ENCODE data around the gene FBXO17.

DNA sequence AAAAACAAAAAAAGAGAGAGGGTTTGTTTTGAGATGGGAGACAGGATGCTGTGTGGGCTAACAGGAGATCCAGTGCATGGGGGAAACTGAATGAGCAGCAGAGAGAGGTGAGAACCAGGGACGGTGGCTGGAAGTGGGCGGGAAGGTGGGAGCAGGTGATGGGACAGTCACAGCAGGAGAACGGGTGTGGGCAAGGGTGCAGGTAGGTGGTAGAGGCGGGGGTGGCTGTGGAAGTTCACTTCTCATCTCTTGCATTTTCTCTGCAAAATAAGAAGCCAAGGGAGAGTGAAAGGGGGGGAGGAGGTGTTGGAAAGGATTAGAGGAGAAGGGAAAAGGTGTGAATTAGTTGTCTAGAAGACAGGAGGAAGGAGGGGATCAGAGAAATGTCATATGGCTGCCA is 21.9 kb downstream of the FBXO17 start:
- TF ChIP-seq, protein P1, sequence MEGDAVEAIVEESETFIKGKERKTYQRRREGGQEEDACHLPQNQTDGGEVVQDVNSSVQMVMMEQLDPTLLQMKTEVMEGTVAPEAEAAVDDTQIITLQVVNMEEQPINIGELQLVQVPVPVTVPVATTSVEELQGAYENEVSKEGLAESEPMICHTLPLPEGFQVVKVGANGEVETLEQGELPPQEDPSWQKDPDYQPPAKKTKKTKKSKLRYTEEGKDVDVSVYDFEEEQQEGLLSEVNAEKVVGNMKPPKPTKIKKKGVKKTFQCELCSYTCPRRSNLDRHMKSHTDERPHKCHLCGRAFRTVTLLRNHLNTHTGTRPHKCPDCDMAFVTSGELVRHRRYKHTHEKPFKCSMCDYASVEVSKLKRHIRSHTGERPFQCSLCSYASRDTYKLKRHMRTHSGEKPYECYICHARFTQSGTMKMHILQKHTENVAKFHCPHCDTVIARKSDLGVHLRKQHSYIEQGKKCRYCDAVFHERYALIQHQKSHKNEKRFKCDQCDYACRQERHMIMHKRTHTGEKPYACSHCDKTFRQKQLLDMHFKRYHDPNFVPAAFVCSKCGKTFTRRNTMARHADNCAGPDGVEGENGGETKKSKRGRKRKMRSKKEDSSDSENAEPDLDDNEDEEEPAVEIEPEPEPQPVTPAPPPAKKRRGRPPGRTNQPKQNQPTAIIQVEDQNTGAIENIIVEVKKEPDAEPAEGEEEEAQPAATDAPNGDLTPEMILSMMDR (IDR thresholded peaks at IDR 0.05; ENCODE audit: low read depth, low read length, missing input control), result no peak
- no peak for TF ChIP-seq RXRA (IDR thresholded peaks at IDR 0.05)
- no peak for TF ChIP-seq YY1 (IDR thresholded peaks at IDR 0.05)
- no peak for TF ChIP-seq JUND (IDR thresholded peaks at IDR 0.05)
- TF ChIP-seq GABPA (IDR thresholded peaks at IDR 0.05 in 1 of 2, conservative IDR thresholded peaks at IDR 0.05 in 1 of 2), result no peak
- TF ChIP-seq, protein P2, sequence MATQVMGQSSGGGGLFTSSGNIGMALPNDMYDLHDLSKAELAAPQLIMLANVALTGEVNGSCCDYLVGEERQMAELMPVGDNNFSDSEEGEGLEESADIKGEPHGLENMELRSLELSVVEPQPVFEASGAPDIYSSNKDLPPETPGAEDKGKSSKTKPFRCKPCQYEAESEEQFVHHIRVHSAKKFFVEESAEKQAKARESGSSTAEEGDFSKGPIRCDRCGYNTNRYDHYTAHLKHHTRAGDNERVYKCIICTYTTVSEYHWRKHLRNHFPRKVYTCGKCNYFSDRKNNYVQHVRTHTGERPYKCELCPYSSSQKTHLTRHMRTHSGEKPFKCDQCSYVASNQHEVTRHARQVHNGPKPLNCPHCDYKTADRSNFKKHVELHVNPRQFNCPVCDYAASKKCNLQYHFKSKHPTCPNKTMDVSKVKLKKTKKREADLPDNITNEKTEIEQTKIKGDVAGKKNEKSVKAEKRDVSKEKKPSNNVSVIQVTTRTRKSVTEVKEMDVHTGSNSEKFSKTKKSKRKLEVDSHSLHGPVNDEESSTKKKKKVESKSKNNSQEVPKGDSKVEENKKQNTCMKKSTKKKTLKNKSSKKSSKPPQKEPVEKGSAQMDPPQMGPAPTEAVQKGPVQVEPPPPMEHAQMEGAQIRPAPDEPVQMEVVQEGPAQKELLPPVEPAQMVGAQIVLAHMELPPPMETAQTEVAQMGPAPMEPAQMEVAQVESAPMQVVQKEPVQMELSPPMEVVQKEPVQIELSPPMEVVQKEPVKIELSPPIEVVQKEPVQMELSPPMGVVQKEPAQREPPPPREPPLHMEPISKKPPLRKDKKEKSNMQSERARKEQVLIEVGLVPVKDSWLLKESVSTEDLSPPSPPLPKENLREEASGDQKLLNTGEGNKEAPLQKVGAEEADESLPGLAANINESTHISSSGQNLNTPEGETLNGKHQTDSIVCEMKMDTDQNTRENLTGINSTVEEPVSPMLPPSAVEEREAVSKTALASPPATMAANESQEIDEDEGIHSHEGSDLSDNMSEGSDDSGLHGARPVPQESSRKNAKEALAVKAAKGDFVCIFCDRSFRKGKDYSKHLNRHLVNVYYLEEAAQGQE (IDR thresholded peaks at IDR 0.05), result no peak
- TF ChIP-seq FOXA1 (IDR thresholded peaks at IDR 0.05), result no peak
- TF ChIP-seq SP1 (IDR thresholded peaks at IDR 0.05), result no peak
